K562 (cell line): ENCODE results near the gene CHEK2. TPM values are rescaled to one million over a fixed set of nuclear protein-coding genes. Genes with fewer than 3 reads are reported as not detected.

Experiments
- CBX3 ChIP-seq, 2 experiments: IDR thresholded peaks; 1 replicate in 1 of 2; 2 replicates in 1 of 2; pipeline ENCODE4 v1.6.1; 2012; ENCODE audit warnings: inconsistent platforms in 2 of 2, low read length in 2 of 2, borderline replicate concordance in 1 of 2, control low read depth in 1 of 2
- ELF2 ChIP-seq: fragments of 250-450 bp; sonication (Bioruptor Pico); IDR thresholded peaks from 2 replicates; pipeline ENCODE4 v1.5.0; 2021; ENCODE audit warnings: mild to moderate bottlenecking
- ERF ChIP-seq: fragments of 450-650 bp; formaldehyde crosslinking; IDR thresholded peaks from 2 replicates; pipeline ENCODE4 v1.4.0; 2020; ENCODE audit warnings: mild to moderate bottlenecking, mixed read lengths
- FOXA1 ChIP-seq: fragments of 450-650 bp; IDR thresholded peaks from 2 replicates; pipeline ENCODE4 v1.6.1; 2016; ENCODE audit warnings: mild to moderate bottlenecking, borderline replicate concordance
- HDGF ChIP-seq: fragments of 450-650 bp; IDR thresholded peaks from 2 replicates; pipeline ENCODE4 v1.6.1; 2016
- KDM5B ChIP-seq: fragments of 200-600 bp; sonication (generic); IDR thresholded peaks from 2 replicates; pipeline ENCODE4 v1.6.1; 2012; ENCODE audit warnings: low read depth, mild to moderate bottlenecking, moderate library complexity, low read length, control low read depth, inconsistent platforms; ENCODE audit not compliant: insufficient replicate concordance
- KLF1 ChIP-seq: fragments of 450-650 bp; IDR thresholded peaks from 2 replicates; pipeline ENCODE4 v1.6.1; 2016; ENCODE audit warnings: missing genetic modification characterization, missing compliant biosample characterization
- PHF21A ChIP-seq: fragments of 450-650 bp; IDR thresholded peaks from 2 replicates; pipeline ENCODE4 v1.6.1; 2017; ENCODE audit warnings: low read depth, borderline replicate concordance
- SIRT6 ChIP-seq: IDR thresholded peaks from one replicate; pipeline ENCODE4 v1.6.1; 2012; ENCODE audit warnings: low read depth, mild to moderate bottlenecking, control low read depth, inconsistent platforms, low read length, moderate library complexity
- SMAD4 ChIP-seq: fragments of 250-450 bp; sonication (Bioruptor Pico); conservative IDR thresholded peaks from 2 replicates; pipeline ENCODE4 v1.8.0; 2021; ENCODE audit warnings: inconsistent platforms, mild to moderate bottlenecking, moderate library complexity
- ZNF780A ChIP-seq: fragments of 250-450 bp; sonication (Bioruptor Pico); IDR thresholded peaks from 2 replicates; pipeline ENCODE4 v1.5.0; 2021; ENCODE audit warnings: mild to moderate bottlenecking
- polyA plus RNA-seq, 8 experiments: library from polyadenylated mRNA; depleted of rRNA in 4 of 8; stranded (reverse) in 5 of 8; unstranded in 3 of 8; fragments of >200 nt; fragmentation: Nextera tagmentation in 2 of 8; fragmentation: Illumina TruSeq in 1 of 8; extraction: Ambion mirVana in 2 of 8; extraction: Trizol in 1 of 8; gene quantifications; 2 replicates each; pipeline versions ENCODE4 v1.2.1 to v1.2.3, GENCODE V29; 2011 to 2014; ENCODE audit warnings: inconsistent platforms in 1 of 8, missing spikeins in 1 of 8
- total RNA-seq, 7 experiments: library from RNA; depleted of rRNA in 6 of 7; stranded (reverse); fragments of >200 nt in 6 of 7; fragmentation: Illumina TruSeq in 2 of 7; extraction: Trizol in 2 of 7; gene quantifications; 2 replicates each; pipeline versions ENCODE4 v1.2.1 to v1.2.3, GENCODE V29; 2011 to 2021; ENCODE audit warnings: low replicate concordance in 1 of 7
- TF ChIP-seq, protein P1 (sequence below): fragments of 250-450 bp; sonication (Bioruptor Pico); IDR thresholded peaks from 2 replicates; pipeline ENCODE4 v1.4.0; 2020; ENCODE audit warnings: mild to moderate bottlenecking
- TF ChIP-seq, protein P2 (sequence below): fragments of 250-450 bp; sonication (Bioruptor Pico); IDR thresholded peaks from 2 replicates; pipeline ENCODE4 v1.8.0; 2022; ENCODE audit warnings: inconsistent platforms, mild to moderate bottlenecking, moderate library complexity, borderline replicate concordance
- TF ChIP-seq, protein P3 (sequence below): fragments of 200-400 bp; formaldehyde crosslinking; IDR thresholded peaks from 2 replicates; pipeline ENCODE4 v1.6.1; 2017; ENCODE audit warnings: mild to moderate bottlenecking, low read depth, low read length, moderate library complexity
- TF ChIP-seq, protein P4 (sequence below): fragments of 450-650 bp; IDR thresholded peaks from 2 replicates; pipeline ENCODE4 v1.6.1; 2016; ENCODE audit warnings: borderline replicate concordance
- TF ChIP-seq, protein P5 (sequence below): fragments of 250-450 bp; sonication (Bioruptor Pico); IDR thresholded peaks from 2 replicates; pipeline ENCODE4 v1.4.0; 2020; ENCODE audit warnings: mild to moderate bottlenecking, moderate library complexity
- TF ChIP-seq, protein P6 (sequence below), 2 experiments: fragments of 450-650 bp in 1 of 2; sonication (generic) in 1 of 2; formaldehyde crosslinking; conservative IDR thresholded peaks; 2 replicates each; pipeline versions ENCODE4 v1.4.0 to v1.8.1; 2020 to 2022; ENCODE audit warnings: mild to moderate bottlenecking in 1 of 2, missing genetic modification reagents in 1 of 2

The CHEK2 gene
- total and polyA plus RNA-seq, 9 of the 15 experiments (the other 6 are each of a cell fraction or from before 2014, with no cell fraction given), result 28.7 to 102 (median 58.0) TPM

DNA sequence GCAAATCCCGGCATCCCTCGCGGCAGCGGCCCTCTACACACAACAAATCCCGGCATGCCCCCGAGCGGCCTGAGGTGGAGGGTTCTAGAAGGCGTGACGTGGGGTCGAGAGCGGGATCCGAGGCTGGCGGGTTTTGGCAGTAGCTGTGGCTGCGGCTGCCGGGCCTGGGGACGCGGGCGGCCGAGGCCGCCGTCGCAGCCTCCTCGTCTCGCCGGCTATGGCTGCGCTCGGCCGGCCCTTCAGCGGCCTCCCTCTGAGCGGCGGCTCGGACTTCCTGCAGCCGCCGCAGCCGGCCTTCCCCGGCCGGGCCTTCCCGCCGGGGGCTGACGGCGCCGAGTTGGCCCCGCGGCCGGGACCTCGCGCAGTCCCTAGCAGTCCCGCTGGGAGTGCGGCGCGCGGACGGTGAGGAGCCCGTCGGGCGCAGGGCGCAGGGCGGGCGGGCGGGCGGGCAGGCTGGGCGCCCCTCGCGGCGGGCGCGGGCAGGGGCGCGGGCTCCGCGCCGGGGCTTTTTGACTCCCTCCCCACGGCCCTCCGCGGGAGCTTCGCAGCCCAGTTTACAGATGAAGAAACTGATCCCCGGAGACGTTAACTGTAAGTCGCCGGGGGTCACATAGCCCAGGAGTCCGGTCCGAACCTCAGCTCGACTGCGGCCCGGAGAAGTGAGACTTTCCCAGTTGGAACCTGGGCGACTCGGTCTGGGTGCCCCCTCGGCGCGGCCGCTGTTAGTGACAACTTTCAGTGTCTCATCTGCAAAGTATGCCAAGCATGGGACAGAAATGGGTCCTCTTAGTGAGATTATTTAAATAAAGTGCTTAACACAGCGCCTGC lies 31.2 kb upstream of the CHEK2 start, which contains the start of gene CCDC117 (continued):
- TF ChIP-seq CBX3 (IDR thresholded peaks at IDR 0.05; ENCODE audit: borderline replicate concordance in 1 of 2, low read length in 2 of 2) (no peak), SIRT6 (no peak), PHF21A (no peak), HDGF (no peak), FOXA1 (no peak), ERF (CRISPR knock-in tag) (peak; percentile 50; the same call in 1 of the 2 replicates), ELF2 (CRISPR knock-in tag) (peak; percentile 95), SMAD4 (CRISPR knock-in tag) (peak; percentile 66), KLF1 (tag) (no peak), KDM5B (peak; percentile 7), ZNF780A (CRISPR knock-in tag) (no peak)
- TF ChIP-seq, protein P1, sequence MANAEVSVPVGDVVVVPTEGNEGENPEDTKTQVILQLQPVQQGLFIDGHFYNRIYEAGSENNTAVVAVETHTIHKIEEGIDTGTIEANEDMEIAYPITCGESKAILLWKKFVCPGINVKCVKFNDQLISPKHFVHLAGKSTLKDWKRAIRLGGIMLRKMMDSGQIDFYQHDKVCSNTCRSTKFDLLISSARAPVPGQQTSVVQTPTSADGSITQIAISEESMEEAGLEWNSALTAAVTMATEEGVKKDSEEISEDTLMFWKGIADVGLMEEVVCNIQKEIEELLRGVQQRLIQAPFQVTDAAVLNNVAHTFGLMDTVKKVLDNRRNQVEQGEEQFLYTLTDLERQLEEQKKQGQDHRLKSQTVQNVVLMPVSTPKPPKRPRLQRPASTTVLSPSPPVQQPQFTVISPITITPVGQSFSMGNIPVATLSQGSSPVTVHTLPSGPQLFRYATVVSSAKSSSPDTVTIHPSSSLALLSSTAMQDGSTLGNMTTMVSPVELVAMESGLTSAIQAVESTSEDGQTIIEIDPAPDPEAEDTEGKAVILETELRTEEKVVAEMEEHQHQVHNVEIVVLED (CRISPR knock-in tag), result peak; percentile 46; the same call in 1 of the 2 replicates
- TF ChIP-seq, protein P2, sequence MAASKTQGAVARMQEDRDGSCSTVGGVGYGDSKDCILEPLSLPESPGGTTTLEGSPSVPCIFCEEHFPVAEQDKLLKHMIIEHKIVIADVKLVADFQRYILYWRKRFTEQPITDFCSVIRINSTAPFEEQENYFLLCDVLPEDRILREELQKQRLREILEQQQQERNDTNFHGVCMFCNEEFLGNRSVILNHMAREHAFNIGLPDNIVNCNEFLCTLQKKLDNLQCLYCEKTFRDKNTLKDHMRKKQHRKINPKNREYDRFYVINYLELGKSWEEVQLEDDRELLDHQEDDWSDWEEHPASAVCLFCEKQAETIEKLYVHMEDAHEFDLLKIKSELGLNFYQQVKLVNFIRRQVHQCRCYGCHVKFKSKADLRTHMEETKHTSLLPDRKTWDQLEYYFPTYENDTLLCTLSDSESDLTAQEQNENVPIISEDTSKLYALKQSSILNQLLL (CRISPR knock-in tag), result no peak
- TF ChIP-seq, protein P3, sequence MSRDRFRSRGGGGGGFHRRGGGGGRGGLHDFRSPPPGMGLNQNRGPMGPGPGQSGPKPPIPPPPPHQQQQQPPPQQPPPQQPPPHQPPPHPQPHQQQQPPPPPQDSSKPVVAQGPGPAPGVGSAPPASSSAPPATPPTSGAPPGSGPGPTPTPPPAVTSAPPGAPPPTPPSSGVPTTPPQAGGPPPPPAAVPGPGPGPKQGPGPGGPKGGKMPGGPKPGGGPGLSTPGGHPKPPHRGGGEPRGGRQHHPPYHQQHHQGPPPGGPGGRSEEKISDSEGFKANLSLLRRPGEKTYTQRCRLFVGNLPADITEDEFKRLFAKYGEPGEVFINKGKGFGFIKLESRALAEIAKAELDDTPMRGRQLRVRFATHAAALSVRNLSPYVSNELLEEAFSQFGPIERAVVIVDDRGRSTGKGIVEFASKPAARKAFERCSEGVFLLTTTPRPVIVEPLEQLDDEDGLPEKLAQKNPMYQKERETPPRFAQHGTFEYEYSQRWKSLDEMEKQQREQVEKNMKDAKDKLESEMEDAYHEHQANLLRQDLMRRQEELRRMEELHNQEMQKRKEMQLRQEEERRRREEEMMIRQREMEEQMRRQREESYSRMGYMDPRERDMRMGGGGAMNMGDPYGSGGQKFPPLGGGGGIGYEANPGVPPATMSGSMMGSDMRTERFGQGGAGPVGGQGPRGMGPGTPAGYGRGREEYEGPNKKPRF, result no peak
- TF ChIP-seq, protein P4, sequence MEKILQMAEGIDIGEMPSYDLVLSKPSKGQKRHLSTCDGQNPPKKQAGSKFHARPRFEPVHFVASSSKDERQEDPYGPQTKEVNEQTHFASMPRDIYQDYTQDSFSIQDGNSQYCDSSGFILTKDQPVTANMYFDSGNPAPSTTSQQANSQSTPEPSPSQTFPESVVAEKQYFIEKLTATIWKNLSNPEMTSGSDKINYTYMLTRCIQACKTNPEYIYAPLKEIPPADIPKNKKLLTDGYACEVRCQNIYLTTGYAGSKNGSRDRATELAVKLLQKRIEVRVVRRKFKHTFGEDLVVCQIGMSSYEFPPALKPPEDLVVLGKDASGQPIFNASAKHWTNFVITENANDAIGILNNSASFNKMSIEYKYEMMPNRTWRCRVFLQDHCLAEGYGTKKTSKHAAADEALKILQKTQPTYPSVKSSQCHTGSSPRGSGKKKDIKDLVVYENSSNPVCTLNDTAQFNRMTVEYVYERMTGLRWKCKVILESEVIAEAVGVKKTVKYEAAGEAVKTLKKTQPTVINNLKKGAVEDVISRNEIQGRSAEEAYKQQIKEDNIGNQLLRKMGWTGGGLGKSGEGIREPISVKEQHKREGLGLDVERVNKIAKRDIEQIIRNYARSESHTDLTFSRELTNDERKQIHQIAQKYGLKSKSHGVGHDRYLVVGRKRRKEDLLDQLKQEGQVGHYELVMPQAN, result no peak
- TF ChIP-seq, protein P5, sequence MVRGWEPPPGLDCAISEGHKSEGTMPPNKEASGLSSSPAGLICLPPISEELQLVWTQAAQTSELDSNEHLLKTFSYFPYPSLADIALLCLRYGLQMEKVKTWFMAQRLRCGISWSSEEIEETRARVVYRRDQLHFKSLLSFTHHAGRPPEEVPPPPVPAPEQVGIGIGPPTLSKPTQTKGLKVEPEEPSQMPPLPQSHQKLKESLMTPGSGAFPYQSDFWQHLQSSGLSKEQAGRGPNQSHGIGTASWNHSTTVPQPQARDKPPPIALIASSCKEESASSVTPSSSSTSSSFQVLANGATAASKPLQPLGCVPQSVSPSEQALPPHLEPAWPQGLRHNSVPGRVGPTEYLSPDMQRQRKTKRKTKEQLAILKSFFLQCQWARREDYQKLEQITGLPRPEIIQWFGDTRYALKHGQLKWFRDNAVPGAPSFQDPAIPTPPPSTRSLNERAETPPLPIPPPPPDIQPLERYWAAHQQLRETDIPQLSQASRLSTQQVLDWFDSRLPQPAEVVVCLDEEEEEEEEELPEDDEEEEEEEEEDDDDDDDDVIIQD (CRISPR knock-in tag), result no peak
- TF ChIP-seq, protein P6, sequence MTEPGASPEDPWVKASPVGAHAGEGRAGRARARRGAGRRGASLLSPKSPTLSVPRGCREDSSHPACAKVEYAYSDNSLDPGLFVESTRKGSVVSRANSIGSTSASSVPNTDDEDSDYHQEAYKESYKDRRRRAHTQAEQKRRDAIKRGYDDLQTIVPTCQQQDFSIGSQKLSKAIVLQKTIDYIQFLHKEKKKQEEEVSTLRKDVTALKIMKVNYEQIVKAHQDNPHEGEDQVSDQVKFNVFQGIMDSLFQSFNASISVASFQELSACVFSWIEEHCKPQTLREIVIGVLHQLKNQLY (CRISPR knock-in tag; conservative IDR thresholded peaks at IDR 0.05), result no peak
